ENCODE measurements around the gene CFAP251.

Gene CFAP251

DNA sequence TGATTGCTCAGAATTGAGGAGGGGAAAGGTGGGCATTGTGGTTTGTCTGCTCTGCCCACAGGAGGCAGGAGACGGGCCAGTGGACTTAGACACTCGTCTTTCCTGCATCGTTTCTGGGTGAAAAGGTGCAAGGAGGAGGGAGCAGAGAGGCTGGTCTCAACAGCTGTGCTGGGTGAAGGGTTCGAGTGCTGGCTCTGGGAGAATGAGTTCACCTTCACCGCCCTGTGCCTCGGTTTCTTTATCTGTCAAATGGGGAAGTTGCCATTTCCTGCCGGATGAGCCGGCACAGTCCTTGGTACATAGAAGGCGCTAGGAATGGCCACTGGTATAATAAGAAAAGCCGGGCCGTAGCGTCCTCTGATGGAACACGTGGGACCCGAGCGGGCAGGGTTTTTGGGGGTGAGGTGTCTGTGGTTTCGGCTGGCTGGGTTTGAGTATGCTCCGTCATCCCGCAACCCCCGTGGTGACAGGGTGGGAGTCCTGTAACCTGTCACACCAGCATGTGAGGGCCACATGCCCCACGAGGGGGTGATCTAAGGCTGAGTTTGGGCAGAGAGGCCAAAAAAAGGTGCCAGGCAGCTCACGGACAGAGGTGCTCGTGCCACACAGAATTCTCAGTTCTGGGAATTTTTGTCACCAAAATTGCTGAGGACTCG is 110.6 kb downstream of the CFAP251 start:
- no peak for DNase-seq (ENCODE audit: extremely low read depth, low read depth)
- TF ChIP-seq CTCF (IDR thresholded peaks at IDR 0.05; ENCODE audit: low read depth, low read length) = no peak

- no peak for DNase-seq (ENCODE audit: extremely low read depth, low read depth)
- no peak for TF ChIP-seq CTCF (IDR thresholded peaks at IDR 0.05; ENCODE audit: low read depth, low read length)
These were observed 111.4 kb downstream of the CFAP251 start for GRCh38 chr12:122029620-122030423.

- TF ChIP-seq CTCF (IDR thresholded peaks at IDR 0.05; ENCODE audit: low read depth, low read length) = no peak
- DNase-seq (ENCODE audit: extremely low read depth, low read depth) = no peak
These were observed 112.1 kb downstream of the CFAP251 start for GRCh38 chr12:122030424-122031035.

DNA sequence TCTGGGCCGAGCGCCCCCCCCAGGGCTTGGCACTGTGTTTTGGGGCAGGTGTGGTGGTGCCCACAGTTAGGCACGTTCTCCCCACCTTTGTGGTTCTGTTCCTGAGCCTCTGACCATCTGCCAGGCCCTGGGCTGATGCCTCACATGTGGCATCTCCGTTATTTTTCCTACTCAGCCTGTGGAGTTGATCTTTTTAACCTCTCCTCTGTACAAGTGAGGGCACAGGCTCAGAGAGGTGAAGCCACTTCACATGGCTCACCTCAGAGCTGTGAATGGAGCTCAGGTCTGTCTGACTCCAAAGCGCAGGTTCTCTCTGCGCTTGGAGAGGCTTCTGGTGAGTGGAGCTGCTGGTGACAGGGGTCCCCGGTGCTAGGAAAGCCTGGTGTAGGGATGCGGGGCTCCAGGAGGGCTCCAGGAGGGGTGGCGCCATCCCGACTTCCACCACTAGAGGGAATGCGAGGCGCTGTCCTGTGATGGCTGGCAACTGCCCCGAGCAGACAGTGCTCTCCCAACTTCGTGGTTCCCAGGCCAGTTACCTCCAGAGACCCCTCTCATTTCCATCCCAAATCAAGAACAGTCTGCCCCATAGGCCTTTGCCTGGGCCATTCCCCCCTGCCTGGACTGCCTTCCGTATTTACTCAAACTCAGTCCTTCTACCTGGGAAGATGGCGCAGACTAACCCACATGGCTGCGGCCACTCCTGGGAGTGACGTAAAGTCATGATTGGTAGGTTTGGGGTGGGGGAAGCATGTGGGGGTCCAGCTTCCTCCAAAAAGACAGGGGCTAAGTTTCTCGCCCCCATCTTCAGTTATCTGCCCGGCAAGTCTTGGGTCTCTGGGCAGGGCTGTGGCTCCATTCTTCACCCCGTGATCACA is 113.2 kb downstream of the CFAP251 start:
- no peak for DNase-seq (ENCODE audit: extremely low read depth, low read depth)
- TF ChIP-seq CTCF (IDR thresholded peaks at IDR 0.05; ENCODE audit: low read depth, low read length) = peak; percentile 68

DNA sequence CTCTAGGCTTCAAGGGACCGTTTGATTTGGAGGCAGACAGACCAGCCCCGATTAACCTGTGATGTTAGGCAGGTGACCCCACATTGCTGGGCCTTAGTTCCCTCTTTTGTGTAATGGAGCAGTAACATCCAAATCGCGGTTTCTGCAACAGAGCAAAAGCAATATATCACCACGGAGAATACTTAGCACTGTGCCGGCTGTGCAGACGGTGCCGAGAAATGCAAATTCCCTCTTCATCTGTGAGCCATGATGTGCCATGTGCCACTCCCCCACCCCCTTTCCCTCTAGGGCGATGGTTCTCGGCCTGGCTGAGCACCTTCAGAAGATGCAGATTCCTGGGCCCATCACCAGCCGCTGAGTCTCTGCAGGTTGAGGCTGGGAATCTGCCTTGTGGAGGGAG is 114.2 kb downstream of the CFAP251 start:
- TF ChIP-seq CTCF (IDR thresholded peaks at IDR 0.05; ENCODE audit: low read depth, low read length) = no peak
- no peak for DNase-seq (ENCODE audit: extremely low read depth, low read depth)

DNA sequence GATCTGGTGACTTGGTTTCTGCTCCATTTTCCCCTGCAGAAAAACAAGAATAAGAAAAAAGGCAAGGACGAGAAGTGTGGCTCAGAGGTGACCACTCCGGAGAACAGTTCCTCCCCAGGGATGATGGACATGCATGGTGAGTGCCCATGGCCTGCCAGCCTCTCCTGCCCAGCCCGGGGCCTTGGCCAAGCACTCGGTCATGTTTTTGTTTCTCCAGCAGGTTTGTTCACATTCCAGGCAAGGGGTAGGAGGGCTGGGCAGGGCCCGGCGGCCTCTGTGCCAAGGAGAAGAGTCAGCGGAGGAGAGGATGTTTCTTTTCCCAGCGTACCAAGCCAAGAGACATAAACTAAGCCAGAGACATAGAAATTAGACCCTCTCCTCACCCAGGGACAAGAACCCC is 116.9 kb downstream of the CFAP251 start:
- no peak for DNase-seq (ENCODE audit: extremely low read depth, low read depth)
- TF ChIP-seq CTCF (IDR thresholded peaks at IDR 0.05; ENCODE audit: low read depth, low read length) = no peak

All from AG09319 (cell line).